Liver (tissue), 3 donors: ENCODE data around the gene MRPL54.

Source experiments
- EGR1 ChIP-seq, 2 donors: IDR thresholded peaks; 2 replicates each; pipeline ENCODE4 v1.6.1; 2016 to 2018; ENCODE audit warnings: antibody characterized with exemption in 2 of 2, low read depth in 2 of 2
- GABPA ChIP-seq, 2 donors: IDR thresholded peaks in 1 of 2; conservative IDR thresholded peaks in 1 of 2; 2 replicates each; pipeline ENCODE4 v1.6.1; 2016; ENCODE audit warnings: antibody characterized with exemption in 2 of 2, mild to moderate bottlenecking in 1 of 2, moderate library complexity in 1 of 2
- HNF4A ChIP-seq, 2 donors: conservative IDR thresholded peaks; 2 replicates each; pipeline ENCODE4 v1.6.1; 2016; ENCODE audit warnings: antibody characterized with exemption in 2 of 2, mild to moderate bottlenecking in 2 of 2
- JUND ChIP-seq, 2 donors: IDR thresholded peaks; 2 replicates each; pipeline ENCODE4 v1.6.1; 2016; ENCODE audit warnings: antibody characterized with exemption in 2 of 2
- MAX ChIP-seq: IDR thresholded peaks from 2 replicates; pipeline ENCODE4 v1.6.1; 2016; ENCODE audit warnings: antibody characterized with exemption
- RAD21 ChIP-seq, 2 donors: IDR thresholded peaks; 2 replicates each; pipeline ENCODE4 v1.6.1; 2016; ENCODE audit warnings: antibody characterized with exemption in 2 of 2, mild to moderate bottlenecking in 2 of 2
- REST ChIP-seq: IDR thresholded peaks from 2 replicates; pipeline ENCODE4 v1.6.1; 2016; ENCODE audit warnings: antibody characterized with exemption, mild to moderate bottlenecking
- SP1 ChIP-seq: IDR thresholded peaks from 2 replicates; pipeline ENCODE4 v1.6.1; 2018; ENCODE audit warnings: antibody characterized with exemption, mild to moderate bottlenecking
- TAF1 ChIP-seq: conservative IDR thresholded peaks from 2 replicates; pipeline ENCODE4 v1.6.1; 2016; ENCODE audit warnings: antibody characterized with exemption, mild to moderate bottlenecking
- YY1 ChIP-seq: IDR thresholded peaks from 2 replicates; pipeline ENCODE4 v1.6.1; 2016; ENCODE audit warnings: antibody characterized with exemption, mild to moderate bottlenecking
- TF ChIP-seq, protein P1 (sequence below): fragments of 150-350 bp; IDR thresholded peaks from 2 replicates; pipeline ENCODE4 v1.5.1; 2017; ENCODE audit warnings: improper control_type of control experiment, low read depth, low read length; ENCODE audit not compliant: missing input control
- TF ChIP-seq, protein P2 (sequence below): IDR thresholded peaks from 2 replicates; pipeline ENCODE4 v1.6.1; 2016; ENCODE audit warnings: antibody characterized with exemption
- TF ChIP-seq, protein P3 (sequence below): IDR thresholded peaks from 2 replicates; pipeline ENCODE4 v1.6.1; 2016; ENCODE audit warnings: antibody characterized with exemption
- donor health status: healthy.
- donor health status: healthy.

GRCh38 chr19:3766520-3766919 is 4.0 kb downstream of the MRPL54 start:
- TF ChIP-seq, protein P1, sequence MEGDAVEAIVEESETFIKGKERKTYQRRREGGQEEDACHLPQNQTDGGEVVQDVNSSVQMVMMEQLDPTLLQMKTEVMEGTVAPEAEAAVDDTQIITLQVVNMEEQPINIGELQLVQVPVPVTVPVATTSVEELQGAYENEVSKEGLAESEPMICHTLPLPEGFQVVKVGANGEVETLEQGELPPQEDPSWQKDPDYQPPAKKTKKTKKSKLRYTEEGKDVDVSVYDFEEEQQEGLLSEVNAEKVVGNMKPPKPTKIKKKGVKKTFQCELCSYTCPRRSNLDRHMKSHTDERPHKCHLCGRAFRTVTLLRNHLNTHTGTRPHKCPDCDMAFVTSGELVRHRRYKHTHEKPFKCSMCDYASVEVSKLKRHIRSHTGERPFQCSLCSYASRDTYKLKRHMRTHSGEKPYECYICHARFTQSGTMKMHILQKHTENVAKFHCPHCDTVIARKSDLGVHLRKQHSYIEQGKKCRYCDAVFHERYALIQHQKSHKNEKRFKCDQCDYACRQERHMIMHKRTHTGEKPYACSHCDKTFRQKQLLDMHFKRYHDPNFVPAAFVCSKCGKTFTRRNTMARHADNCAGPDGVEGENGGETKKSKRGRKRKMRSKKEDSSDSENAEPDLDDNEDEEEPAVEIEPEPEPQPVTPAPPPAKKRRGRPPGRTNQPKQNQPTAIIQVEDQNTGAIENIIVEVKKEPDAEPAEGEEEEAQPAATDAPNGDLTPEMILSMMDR, result no peak
- TF ChIP-seq TAF1, result no peak
- no peak for TF ChIP-seq REST
- TF ChIP-seq EGR1 (IDR thresholded peaks at IDR 0.05; ENCODE audit: low read depth in 2 of 2), result no peak
- TF ChIP-seq MAX, result no peak
- no peak for TF ChIP-seq JUND (IDR thresholded peaks at IDR 0.05)
- TF ChIP-seq, protein P2, sequence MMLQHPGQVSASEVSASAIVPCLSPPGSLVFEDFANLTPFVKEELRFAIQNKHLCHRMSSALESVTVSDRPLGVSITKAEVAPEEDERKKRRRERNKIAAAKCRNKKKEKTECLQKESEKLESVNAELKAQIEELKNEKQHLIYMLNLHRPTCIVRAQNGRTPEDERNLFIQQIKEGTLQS, result no peak
- no peak for TF ChIP-seq HNF4A (conservative IDR thresholded peaks at IDR 0.05)
- no peak for TF ChIP-seq YY1
- TF ChIP-seq RAD21 (IDR thresholded peaks at IDR 0.05), result no peak
- no peak for TF ChIP-seq GABPA (IDR thresholded peaks at IDR 0.05 in 1 of 2, conservative IDR thresholded peaks at IDR 0.05 in 1 of 2)
- no peak for TF ChIP-seq SP1
- TF ChIP-seq, protein P3, sequence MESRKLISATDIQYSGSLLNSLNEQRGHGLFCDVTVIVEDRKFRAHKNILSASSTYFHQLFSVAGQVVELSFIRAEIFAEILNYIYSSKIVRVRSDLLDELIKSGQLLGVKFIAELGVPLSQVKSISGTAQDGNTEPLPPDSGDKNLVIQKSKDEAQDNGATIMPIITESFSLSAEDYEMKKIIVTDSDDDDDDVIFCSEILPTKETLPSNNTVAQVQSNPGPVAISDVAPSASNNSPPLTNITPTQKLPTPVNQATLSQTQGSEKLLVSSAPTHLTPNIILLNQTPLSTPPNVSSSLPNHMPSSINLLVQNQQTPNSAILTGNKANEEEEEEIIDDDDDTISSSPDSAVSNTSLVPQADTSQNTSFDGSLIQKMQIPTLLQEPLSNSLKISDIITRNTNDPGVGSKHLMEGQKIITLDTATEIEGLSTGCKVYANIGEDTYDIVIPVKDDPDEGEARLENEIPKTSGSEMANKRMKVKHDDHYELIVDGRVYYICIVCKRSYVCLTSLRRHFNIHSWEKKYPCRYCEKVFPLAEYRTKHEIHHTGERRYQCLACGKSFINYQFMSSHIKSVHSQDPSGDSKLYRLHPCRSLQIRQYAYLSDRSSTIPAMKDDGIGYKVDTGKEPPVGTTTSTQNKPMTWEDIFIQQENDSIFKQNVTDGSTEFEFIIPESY, result no peak
